ENCODE results near the gene PTPRR. TPM values are rescaled to one million over a fixed set of nuclear protein-coding genes. Genes with fewer than 3 reads are reported as not detected.

The PTPRR gene
- polyA plus RNA-seq, 1 donor = 3.0 TPM

DNA sequence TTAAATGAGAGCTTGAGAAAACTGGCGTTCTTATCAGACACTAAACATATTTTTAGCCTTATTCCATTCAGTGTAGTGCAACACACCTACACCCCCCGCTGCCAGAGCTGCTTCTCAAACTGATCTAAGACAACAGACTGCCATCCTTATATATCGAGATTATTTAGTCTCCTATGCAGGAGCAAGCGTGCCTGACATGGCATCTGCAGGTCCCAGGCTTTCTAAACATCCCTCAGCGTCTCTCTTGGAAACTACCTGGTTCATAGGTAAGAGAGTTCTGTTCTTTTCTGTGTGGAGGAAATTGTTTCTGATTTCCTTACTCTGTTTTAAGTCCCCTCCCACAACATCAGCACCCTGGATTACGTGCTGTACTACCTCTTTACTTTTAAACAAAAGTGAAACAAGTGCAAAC, 166.2 kb downstream of the PTPRR start:
- DNase-seq = peak; percentile 12 to 61
- H3K27ac ChIP-seq (ENCODE audit: low read length) = peak overlapping the region; percentile 10
- WGBS (ENCODE audit: insufficient coverage, low lambda C conversion rate) = 12% methylated on average over 2 of the region's 6 CpGs

DNA sequence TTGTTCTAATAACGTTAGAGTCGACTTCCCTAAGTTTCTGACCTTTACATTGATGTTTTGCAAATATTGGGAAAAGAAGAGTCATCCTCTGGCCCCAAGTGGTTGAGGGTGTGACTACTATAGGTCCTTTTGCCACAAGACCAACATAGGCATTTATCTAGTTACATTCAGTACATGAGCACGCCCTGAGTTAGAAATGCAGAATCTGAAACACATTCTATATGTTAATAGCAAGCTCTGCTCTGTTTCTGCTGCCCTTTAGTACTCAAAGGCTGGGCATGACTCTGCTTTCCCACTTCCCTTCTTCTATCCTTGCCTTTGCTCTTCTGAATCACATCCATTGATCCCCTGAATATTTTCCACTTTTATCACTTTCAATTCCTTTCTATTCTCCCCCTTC, 168.2 kb downstream of the PTPRR start:
- H3K36me3 ChIP-seq (ENCODE audit: control insufficient read depth, insufficient read depth, low read length) = no peaks in the 10 kb centered on the region
- no peaks in the 10 kb centered on the region for H3K27me3 ChIP-seq (ENCODE audit: control insufficient read depth, insufficient read depth, low read length)
- no peaks in the 10 kb centered on the region for H3K9me3 ChIP-seq (ENCODE audit: control insufficient read depth, low read depth, low read length)
- H3K4me1 ChIP-seq (ENCODE audit: control insufficient read depth, insufficient read depth, low read length) = peaks cover 10% of the 10 kb centered on the region
- no peak overlapping the region for H3K4me3 ChIP-seq (ENCODE audit: low read length)
- DNase-seq = no peak
- H3K27ac ChIP-seq (ENCODE audit: low read length) = no peak overlapping the region
- no CpG with 5 or more reads among the region's 3 CpGs for WGBS (ENCODE audit: insufficient coverage, low lambda C conversion rate)

More for the DNA sequence above, 166.2 kb downstream of the PTPRR start:
- Histone ChIP-seq H3K27me3 (ENCODE audit: control insufficient read depth, insufficient read depth, low read length) (no peaks in the 10 kb centered on the region), H3K9me3 (ENCODE audit: control insufficient read depth, low read depth, low read length) (no peaks in the 10 kb centered on the region), H3K36me3 (ENCODE audit: control insufficient read depth, insufficient read depth, low read length) (no peaks in the 10 kb centered on the region), H3K4me3 (ENCODE audit: low read length) (peak overlapping the region; percentile 32), H3K4me1 (ENCODE audit: control insufficient read depth, insufficient read depth, low read length) (peaks cover 16% of the 10 kb centered on the region)

DNA sequence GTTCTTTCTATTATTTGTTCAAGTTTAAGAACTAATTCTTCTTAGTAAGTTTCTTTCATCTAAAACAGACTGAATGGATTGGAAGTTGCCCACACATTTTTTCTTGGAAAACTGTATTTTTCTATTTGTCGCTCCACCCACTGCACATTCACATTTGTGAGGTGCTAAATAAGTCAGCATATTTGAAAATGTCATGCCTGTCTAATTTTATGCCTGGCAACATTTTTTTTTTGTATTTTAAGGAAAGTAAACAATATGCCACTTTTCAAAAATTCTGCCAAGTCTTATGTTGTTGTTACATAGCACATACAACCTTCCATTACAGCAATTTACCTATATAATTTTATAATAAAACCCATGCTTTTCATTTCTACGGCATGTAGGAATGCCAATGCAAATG, 170.6 kb downstream of the PTPRR start:
- Histone ChIP-seq H3K36me3 (ENCODE audit: control insufficient read depth, insufficient read depth, low read length) (no peaks in the 10 kb centered on the region), H3K4me3 (ENCODE audit: low read length) (no peak overlapping the region), H3K27me3 (ENCODE audit: control insufficient read depth, insufficient read depth, low read length) (no peaks in the 10 kb centered on the region), H3K4me1 (ENCODE audit: control insufficient read depth, insufficient read depth, low read length) (no peaks in the 10 kb centered on the region), H3K9me3 (ENCODE audit: control insufficient read depth, low read depth, low read length) (no peaks in the 10 kb centered on the region), H3K27ac (ENCODE audit: low read length) (no peak overlapping the region)
- WGBS (ENCODE audit: insufficient coverage, low lambda C conversion rate) = 100% methylated on average over 2 of the region's 2 CpGs
- no peak for DNase-seq

DNA sequence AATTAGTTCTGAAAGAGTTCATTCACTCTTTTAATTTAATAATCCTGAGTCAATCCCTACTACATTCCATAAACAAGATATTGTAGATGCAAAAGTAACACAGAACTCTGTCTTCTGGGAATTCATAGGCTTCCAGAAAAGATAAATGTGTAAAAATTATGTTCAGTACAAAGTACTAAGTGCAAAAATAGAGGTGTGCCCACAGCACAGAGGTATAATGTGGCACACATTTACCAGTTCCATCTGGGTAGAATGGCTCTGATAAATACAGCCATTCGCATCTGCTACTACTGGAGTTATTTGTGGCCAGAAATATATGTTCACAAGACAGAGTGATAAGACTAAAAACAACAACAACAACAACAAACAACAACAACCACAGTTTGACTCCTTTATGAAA, 171.7 kb downstream of the PTPRR start:
- H3K27ac ChIP-seq (ENCODE audit: low read length) = no peak overlapping the region
- no peaks in the 10 kb centered on the region for H3K27me3 ChIP-seq (ENCODE audit: control insufficient read depth, insufficient read depth, low read length)
- DNase-seq = peak; percentile 14 to 39
- no peaks in the 10 kb centered on the region for H3K9me3 ChIP-seq (ENCODE audit: control insufficient read depth, low read depth, low read length)
- H3K4me3 ChIP-seq (ENCODE audit: low read length) = no peak overlapping the region
- WGBS (ENCODE audit: insufficient coverage, low lambda C conversion rate) = no CpG with 5 or more reads among the region's 1 CpG
- H3K4me1 ChIP-seq (ENCODE audit: control insufficient read depth, insufficient read depth, low read length) = no peaks in the 10 kb centered on the region
- H3K36me3 ChIP-seq (ENCODE audit: control insufficient read depth, insufficient read depth, low read length) = no peaks in the 10 kb centered on the region

DNA sequence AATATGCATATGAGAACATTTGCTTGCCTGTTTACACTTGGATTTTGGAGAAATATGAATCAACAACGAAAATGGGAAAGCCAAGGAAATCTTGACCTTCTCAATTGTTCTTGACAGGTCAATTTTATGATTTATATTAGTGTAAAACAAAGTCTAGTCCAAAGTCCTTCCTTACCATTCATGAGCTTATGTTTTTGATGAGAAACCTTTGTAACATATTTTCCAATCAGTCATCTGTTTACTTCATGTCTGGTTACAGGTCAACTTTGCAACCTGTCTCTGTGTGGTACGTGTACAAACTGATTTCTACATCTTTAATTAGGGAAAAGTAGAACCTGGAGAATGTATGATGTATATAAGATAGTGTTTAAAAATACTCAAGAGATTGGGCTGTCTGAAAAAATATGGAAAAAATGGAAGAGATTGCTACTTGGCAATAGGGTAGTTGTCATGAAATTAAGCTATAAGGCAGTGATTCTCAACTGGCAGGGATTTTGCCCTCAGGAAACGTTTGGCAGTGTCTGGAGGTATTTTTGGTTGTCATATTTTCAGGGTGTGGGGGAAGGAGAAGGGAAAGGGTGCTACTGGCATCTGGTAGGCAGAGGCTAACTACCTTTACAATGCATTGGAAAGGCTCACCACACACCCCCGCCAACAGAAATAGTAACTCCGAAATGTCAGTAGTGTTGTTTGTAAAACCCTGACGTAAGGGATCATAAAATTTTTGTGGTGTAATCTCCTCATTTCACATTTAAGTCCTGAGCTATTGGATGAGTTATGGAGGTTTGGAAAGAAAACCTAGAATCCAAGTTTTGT, 172.9 kb downstream of the PTPRR start:
- Histone ChIP-seq H3K4me3 (ENCODE audit: low read length) (no peak overlapping the region), H3K36me3 (ENCODE audit: control insufficient read depth, insufficient read depth, low read length) (no peaks in the 10 kb centered on the region), H3K27me3 (ENCODE audit: control insufficient read depth, insufficient read depth, low read length) (no peaks in the 10 kb centered on the region), H3K4me1 (ENCODE audit: control insufficient read depth, insufficient read depth, low read length) (no peaks in the 10 kb centered on the region), H3K9me3 (ENCODE audit: control insufficient read depth, low read depth, low read length) (no peaks in the 10 kb centered on the region), H3K27ac (ENCODE audit: low read length) (no peak overlapping the region)
- WGBS (ENCODE audit: insufficient coverage, low lambda C conversion rate) = no CpG with 5 or more reads among the region's 6 CpGs
- peak in 1 of 2 donors; percentile 31 for DNase-seq

DNA sequence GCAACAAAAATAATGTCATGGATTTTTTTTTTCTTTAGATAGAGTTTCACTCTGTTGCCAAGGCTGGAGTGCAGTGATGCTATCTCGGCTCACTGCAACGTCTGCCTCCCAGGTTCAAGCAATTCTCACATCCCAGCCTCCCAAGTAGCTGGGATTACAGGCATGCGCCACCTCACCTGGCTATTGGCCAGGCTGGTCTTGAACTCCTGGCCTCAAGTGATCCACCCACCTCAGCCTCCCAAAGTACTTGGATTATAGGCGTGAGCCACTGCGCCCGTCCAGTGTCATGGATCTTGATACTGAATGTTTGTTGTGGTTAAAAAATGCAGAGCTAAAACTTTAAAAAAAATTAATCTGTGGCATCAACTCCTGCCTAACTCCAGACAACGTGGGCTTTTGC, 175.5 kb downstream of the PTPRR start:
- DNase-seq = no peak
- WGBS (ENCODE audit: insufficient coverage, low lambda C conversion rate) = no CpG with 5 or more reads among the region's 7 CpGs
- Histone ChIP-seq H3K36me3 (ENCODE audit: control insufficient read depth, insufficient read depth, low read length) (no peaks in the 10 kb centered on the region), H3K27ac (ENCODE audit: low read length) (no peak overlapping the region), H3K4me1 (ENCODE audit: control insufficient read depth, insufficient read depth, low read length) (peaks cover 4% of the 10 kb centered on the region), H3K9me3 (ENCODE audit: control insufficient read depth, low read depth, low read length) (no peaks in the 10 kb centered on the region), H3K27me3 (ENCODE audit: control insufficient read depth, insufficient read depth, low read length) (no peaks in the 10 kb centered on the region), H3K4me3 (ENCODE audit: low read length) (no peak overlapping the region)

DNA sequence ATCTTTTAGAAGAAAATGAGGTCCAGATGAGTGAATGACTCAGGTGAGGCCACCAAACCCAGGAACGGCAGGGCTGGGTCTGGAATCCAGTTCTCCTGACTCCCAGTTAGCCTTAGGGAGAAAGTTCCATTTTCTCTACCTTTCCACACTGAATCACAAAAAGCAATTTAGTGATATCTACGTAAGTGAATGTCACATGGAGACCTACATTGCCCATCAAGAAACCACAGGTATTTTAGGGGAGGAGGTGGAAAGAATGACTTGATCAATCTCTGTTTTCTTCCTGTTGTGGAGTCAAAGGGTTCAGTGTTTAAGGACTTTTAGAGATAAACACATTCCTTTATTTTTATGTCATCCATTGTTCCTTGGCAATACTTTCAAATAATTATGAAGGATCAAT, 176.4 kb downstream of the PTPRR start:
- H3K27me3 ChIP-seq (ENCODE audit: control insufficient read depth, insufficient read depth, low read length) = no peaks in the 10 kb centered on the region
- no peak overlapping the region for H3K4me3 ChIP-seq (ENCODE audit: low read length)
- no peaks in the 10 kb centered on the region for H3K9me3 ChIP-seq (ENCODE audit: control insufficient read depth, low read depth, low read length)
- WGBS (ENCODE audit: insufficient coverage, low lambda C conversion rate) = 100% methylated on average over 1 of the region's 2 CpGs
- DNase-seq = no peak
- H3K36me3 ChIP-seq (ENCODE audit: control insufficient read depth, insufficient read depth, low read length) = no peaks in the 10 kb centered on the region
- no peak overlapping the region for H3K27ac ChIP-seq (ENCODE audit: low read length)
- peaks cover 4% of the 10 kb centered on the region for H3K4me1 ChIP-seq (ENCODE audit: control insufficient read depth, insufficient read depth, low read length)

DNA sequence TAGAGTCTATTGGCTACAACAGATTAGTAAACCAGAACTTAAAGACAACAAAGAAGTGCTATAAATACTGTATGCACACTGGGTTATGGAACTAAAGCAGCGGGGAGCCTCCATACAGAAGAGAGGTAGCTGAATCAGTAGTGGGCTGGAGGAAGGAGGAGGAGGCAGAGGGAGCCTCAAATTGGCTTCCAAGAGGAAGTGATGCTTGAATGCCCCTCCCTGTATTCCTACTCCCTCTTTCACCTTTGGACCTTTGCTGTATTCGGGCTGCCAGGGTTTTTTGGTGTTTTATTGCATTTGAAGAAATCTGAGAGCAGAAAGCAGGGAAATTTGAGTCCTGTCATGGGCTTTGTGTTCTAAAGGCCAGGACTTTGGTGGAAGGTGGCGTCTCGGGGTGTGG, 179.3 kb downstream of the PTPRR start:
- Histone ChIP-seq H3K4me3 (ENCODE audit: low read length) (no peak overlapping the region), H3K9me3 (ENCODE audit: control insufficient read depth, low read depth, low read length) (no peaks in the 10 kb centered on the region), H3K4me1 (ENCODE audit: control insufficient read depth, insufficient read depth, low read length) (peaks cover 10% of the 10 kb centered on the region), H3K27ac (ENCODE audit: low read length) (no peak overlapping the region), H3K27me3 (ENCODE audit: control insufficient read depth, insufficient read depth, low read length) (no peaks in the 10 kb centered on the region), H3K36me3 (ENCODE audit: control insufficient read depth, insufficient read depth, low read length) (no peaks in the 10 kb centered on the region)
- DNase-seq = peak; percentile 9 to 50
- no CpG with 5 or more reads among the region's 4 CpGs for WGBS (ENCODE audit: insufficient coverage, low lambda C conversion rate)

DNA sequence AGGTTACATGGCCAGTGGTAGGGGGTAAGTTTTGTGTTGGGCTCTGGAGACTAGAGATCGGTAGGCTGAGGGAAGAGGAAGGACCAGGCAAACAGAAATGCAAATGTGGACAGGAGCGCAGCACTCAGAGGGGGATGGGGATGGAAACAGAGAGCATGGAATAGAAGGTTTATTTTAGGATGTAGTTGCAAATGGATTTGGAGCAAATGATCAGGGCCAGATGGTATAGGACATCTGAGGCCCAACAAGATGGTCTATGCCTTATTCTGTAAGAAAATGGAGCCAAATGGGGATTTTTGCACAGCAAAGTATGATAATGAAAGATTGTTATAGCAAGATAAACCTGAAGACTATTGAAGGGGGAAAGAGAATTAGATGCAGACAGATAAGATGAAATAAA, 180.8 kb downstream of the PTPRR start:
- Histone ChIP-seq H3K27me3 (ENCODE audit: control insufficient read depth, insufficient read depth, low read length) (no peaks in the 10 kb centered on the region), H3K27ac (ENCODE audit: low read length) (no peak overlapping the region), H3K36me3 (ENCODE audit: control insufficient read depth, insufficient read depth, low read length) (no peaks in the 10 kb centered on the region), H3K4me3 (ENCODE audit: low read length) (no peak overlapping the region), H3K9me3 (ENCODE audit: control insufficient read depth, low read depth, low read length) (no peaks in the 10 kb centered on the region), H3K4me1 (ENCODE audit: control insufficient read depth, insufficient read depth, low read length) (peaks cover 11% of the 10 kb centered on the region)
- no CpG with 5 or more reads among the region's 2 CpGs for WGBS (ENCODE audit: insufficient coverage, low lambda C conversion rate)
- DNase-seq = no peak

DNA sequence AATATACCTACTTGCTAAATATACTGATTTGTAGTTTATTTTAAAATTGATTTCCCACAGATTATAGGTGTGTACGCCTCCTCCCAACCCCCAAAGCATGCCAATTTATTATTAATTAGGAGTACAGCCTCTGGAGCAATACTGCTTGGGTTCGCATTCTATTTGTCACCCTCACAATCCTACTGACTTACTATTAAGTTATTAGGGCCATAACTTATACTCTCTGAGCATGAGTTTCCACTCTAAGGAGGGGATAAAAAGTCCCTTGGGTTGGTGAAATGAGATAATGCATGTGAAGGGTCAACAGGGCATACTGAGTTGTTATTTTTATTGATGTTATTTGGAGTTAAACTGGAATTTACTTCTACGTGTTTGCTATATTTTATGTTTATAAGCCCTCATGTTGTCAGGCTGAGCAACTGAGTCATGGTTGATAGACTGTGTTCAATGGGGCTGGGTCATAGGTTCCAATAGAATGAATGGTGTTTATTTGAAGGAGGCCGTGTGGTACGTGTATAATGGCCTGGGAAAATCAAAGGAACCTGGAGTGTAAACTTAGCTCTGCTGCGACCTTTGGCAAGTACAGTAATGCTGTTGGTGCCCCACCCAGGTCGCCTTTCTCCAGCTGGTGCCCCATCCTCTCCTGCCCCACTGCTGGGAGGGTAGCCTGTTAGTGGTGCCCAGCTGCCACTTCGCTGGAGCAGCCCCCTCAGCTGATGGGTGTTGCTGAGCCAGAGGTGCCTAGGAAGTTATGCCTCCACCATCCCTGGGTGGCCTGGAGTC, 184.0 kb downstream of the PTPRR start:
- Histone ChIP-seq H3K4me1 (ENCODE audit: control insufficient read depth, insufficient read depth, low read length) (peaks cover 9% of the 10 kb centered on the region), H3K27me3 (ENCODE audit: control insufficient read depth, insufficient read depth, low read length) (no peaks in the 10 kb centered on the region), H3K9me3 (ENCODE audit: control insufficient read depth, low read depth, low read length) (no peaks in the 10 kb centered on the region), H3K4me3 (ENCODE audit: low read length) (no peak overlapping the region), H3K27ac (ENCODE audit: low read length) (no peak overlapping the region), H3K36me3 (ENCODE audit: control insufficient read depth, insufficient read depth, low read length) (no peaks in the 10 kb centered on the region)
- WGBS (ENCODE audit: insufficient coverage, low lambda C conversion rate) = 60% methylated on average over 1 of the region's 8 CpGs
- peak; percentile 43 to 69 for DNase-seq
